GM18867 (cell line): Measurements from ENCODE around the gene AGAP6.
"Not testable (repeated sequence)": the region's sequence is repeated elsewhere in the genome, so short reads cannot be mapped to it uniquely, and the experiment has no call there.

Experiments
- ATAC-seq: cut with Tn5 transposase; IDR thresholded peaks from one replicate; pipeline ENCODE4 v1.9.1; 2021; ENCODE audit warnings: mild to moderate bottlenecking, moderate library complexity; ENCODE audit not compliant: unreplicated experiment

Gene AGAP6

GRCh38 chr10:49988376-49988775 lies at the start of gene AGAP6:
Gene AGAP6, plus strand, starts transcription at chr10:49988406. Its CDS starts 310 bp downstream, at chr10:49988716.
- ATAC-seq: not testable (repeated sequence)

- peak; percentile 67 for ATAC-seq
These were observed 46.5 kb upstream of the AGAP6 start, which contains the start of the genes PARG and TIMM23B for GRCh38 chr10:49941447-49942338. Gene PARG, minus strand, starts transcription at chr10:49942027. Its CDS starts 302 bp downstream, at chr10:49941725. Gene TIMM23B, plus strand, starts transcription at chr10:49942053. Its CDS starts 142 bp downstream, at chr10:49942195.

GRCh38 chr10:49942339-49942705 lies 45.9 kb upstream of the AGAP6 start:
- ATAC-seq: peak; percentile 3

- ATAC-seq: not testable (repeated sequence)
These were observed 44.6 kb upstream of the AGAP6 start for GRCh38 chr10:49943607-49944006.

GRCh38 chr10:49948142-49948541 lies 40.1 kb upstream of the AGAP6 start:
- peak; percentile 77 for ATAC-seq

- ATAC-seq: not testable (repeated sequence)
These were observed 39.5 kb upstream of the AGAP6 start for GRCh38 chr10:49948737-49949136.

- ATAC-seq: not testable (repeated sequence)
These were observed 36.2 kb upstream of the AGAP6 start for GRCh38 chr10:49952006-49952405.

GRCh38 chr10:49953122-49953521 lies 35.1 kb upstream of the AGAP6 start:
- not testable (repeated sequence) for ATAC-seq

- not testable (repeated sequence) for ATAC-seq
These were observed 17.8 kb upstream of the AGAP6 start for GRCh38 chr10:49970331-49970857.

- not testable (repeated sequence) for ATAC-seq
These were observed 16.7 kb upstream of the AGAP6 start for GRCh38 chr10:49971466-49971865.

GRCh38 chr10:49972094-49972493 lies 16.1 kb upstream of the AGAP6 start:
- not testable (repeated sequence) for ATAC-seq

- ATAC-seq: not testable (repeated sequence)
These were observed 10.4 kb upstream of the AGAP6 start for GRCh38 chr10:49977756-49978155.

GRCh38 chr10:49987207-49987606 lies 999 bp upstream of the AGAP6 start:
- not testable (repeated sequence) for ATAC-seq

GRCh38 chr10:49995321-49995720 lies 7.1 kb downstream of the AGAP6 start:
- not testable (repeated sequence) for ATAC-seq

GRCh38 chr10:50014024-50014423 lies 25.8 kb downstream of the AGAP6 start:
- not testable (repeated sequence) for ATAC-seq

- ATAC-seq: not testable (repeated sequence)
These were observed 27.5 kb downstream of the AGAP6 start for GRCh38 chr10:50015596-50016220.

GRCh38 chr10:50016926-50017325 lies 28.7 kb downstream of the AGAP6 start:
- not testable (repeated sequence) for ATAC-seq

- not testable (repeated sequence) for ATAC-seq
These were observed 29.4 kb downstream of the AGAP6 start for GRCh38 chr10:50017646-50018045.

GRCh38 chr10:50019279-50019678 lies 31.1 kb downstream of the AGAP6 start:
- ATAC-seq: not testable (repeated sequence)

- not testable (repeated sequence) for ATAC-seq
These were observed 32.3 kb downstream of the AGAP6 start for GRCh38 chr10:50020451-50021024.

GRCh38 chr10:50021646-50022045 lies 33.4 kb downstream of the AGAP6 start:
- ATAC-seq: no peak
